Karpas-422 (cell line): ENCODE data around the gene DHX30. TPM values are rescaled to one million over a fixed set of nuclear protein-coding genes. Genes with fewer than 3 reads are reported as not detected.
"Not testable (repeated sequence)": the region's sequence is repeated elsewhere in the genome, so short reads cannot be mapped to it uniquely, and the experiment has no call there.

Experiments
- DNase-seq: peaks from one replicate; pipeline ENCODE4 v3.0.0-alpha.2; 2015
- H2AFZ ChIP-seq: fragments of 200-600 bp; sonication (generic); 2 replicates; pipeline ENCODE4 v1.6.1; 2014; ENCODE audit warnings: antibody characterized with exemption, low read length, mixed read lengths
- H3K27ac ChIP-seq: fragments of 200-600 bp; sonication (generic); 2 replicates; pipeline ENCODE4 v1.5.1; 2014; ENCODE audit warnings: mild to moderate bottlenecking, low read length, moderate library complexity
- H3K27me3 ChIP-seq: fragments of 200-600 bp; sonication (generic); 2 replicates; pipeline ENCODE4 v1.6.1; 2014; ENCODE audit warnings: low read length, mixed read lengths
- H3K36me3 ChIP-seq: fragments of 200-600 bp; sonication (generic); 2 replicates; pipeline ENCODE4 v1.6.1; 2014; ENCODE audit warnings: low read length, mixed read lengths; ENCODE audit not compliant: insufficient read depth
- H3K4me1 ChIP-seq: fragments of 200-600 bp; sonication (generic); 2 replicates; pipeline ENCODE4 v1.6.1; 2014; ENCODE audit warnings: mild to moderate bottlenecking, low read length, mixed read lengths
- H3K4me2 ChIP-seq: fragments of 200-600 bp; sonication (generic); 2 replicates; pipeline ENCODE4 v1.6.1; 2014; ENCODE audit warnings: low read length, low read depth, mild to moderate bottlenecking; ENCODE audit not compliant: poor library complexity, severe bottlenecking
- H3K4me3 ChIP-seq: fragments of 200-600 bp; sonication (generic); 2 replicates; pipeline ENCODE4 v1.5.1; 2014; ENCODE audit warnings: mild to moderate bottlenecking, antibody characterized with exemption, low read length, mixed read lengths
- H3K79me2 ChIP-seq: fragments of 200-600 bp; sonication (generic); 2 replicates; pipeline ENCODE4 v1.6.1; 2014; ENCODE audit warnings: mild to moderate bottlenecking, low read length, mixed read lengths
- H3K9ac ChIP-seq: fragments of 200-600 bp; sonication (generic); 2 replicates; pipeline ENCODE4 v1.6.0; 2014; ENCODE audit warnings: low read length
- H3K9me2 ChIP-seq: fragments of 200-600 bp; sonication (generic), shearing (Covaris generic); replicated peaks from 2 replicates; pipeline ENCODE4 v1.6.0; 2014; ENCODE audit warnings: mild to moderate bottlenecking, low read length, moderate library complexity; ENCODE audit not compliant: insufficient read depth
- H3K9me3 ChIP-seq: fragments of 300-700, 200-600 bp; sonication (generic); 2 replicates; pipeline ENCODE4 v1.6.1; 2014; ENCODE audit warnings: low read length, mixed read lengths
- H4K20me1 ChIP-seq: fragments of 200-600 bp; sonication (generic); 2 replicates; pipeline ENCODE4 v1.6.1; 2014; ENCODE audit warnings: mild to moderate bottlenecking, antibody characterized with exemption, low read length, low read depth; ENCODE audit not compliant: insufficient read depth
- total RNA-seq: library from RNA; depleted of rRNA; stranded (reverse); fragments of >200 nt; shearing (Covaris generic); gene quantifications from 2 replicates; pipeline ENCODE4 v1.2.3, GENCODE V29; 2014; ENCODE audit warnings: low replicate concordance; rRNA removed

Gene DHX30
- total RNA-seq = 58.6 and 106 TPM in 2 replicates

- H3K79me2 ChIP-seq = peaks cover 22% of the 10 kb centered on the region
- peak within 1 kb of the TSS; percentile 99 for H3K4me3 ChIP-seq
- no peaks in the 10 kb centered on the region for H4K20me1 ChIP-seq
- peak within 1 kb of the TSS; percentile 96 for H3K9ac ChIP-seq
- H3K36me3 ChIP-seq = no peaks in the 10 kb centered on the region; the same call in 1 of the 2 replicates
- peak; percentile 93 for DNase-seq
- H3K4me2 ChIP-seq = peak within 1 kb of the TSS; percentile 92
- no peaks in the 10 kb centered on the region for H3K27me3 ChIP-seq
- peak within 1 kb of the TSS; percentile 42 for H3K27ac ChIP-seq
- H3K9me3 ChIP-seq = no peaks in the 10 kb centered on the region
- H3K9me2 ChIP-seq = no peaks in the 10 kb centered on the region
- H3K4me1 ChIP-seq = peaks cover 25% of the 10 kb centered on the region
- H2AFZ ChIP-seq = peak within 1 kb of the TSS; percentile 88
These were observed at the start of gene DHX30 for GRCh38 chr3:47802734-47803479. TSS of gene DHX30 (plus strand) at chr3:47803138. CDS start at chr3:47810684, 7,546 bp downstream.

DNA sequence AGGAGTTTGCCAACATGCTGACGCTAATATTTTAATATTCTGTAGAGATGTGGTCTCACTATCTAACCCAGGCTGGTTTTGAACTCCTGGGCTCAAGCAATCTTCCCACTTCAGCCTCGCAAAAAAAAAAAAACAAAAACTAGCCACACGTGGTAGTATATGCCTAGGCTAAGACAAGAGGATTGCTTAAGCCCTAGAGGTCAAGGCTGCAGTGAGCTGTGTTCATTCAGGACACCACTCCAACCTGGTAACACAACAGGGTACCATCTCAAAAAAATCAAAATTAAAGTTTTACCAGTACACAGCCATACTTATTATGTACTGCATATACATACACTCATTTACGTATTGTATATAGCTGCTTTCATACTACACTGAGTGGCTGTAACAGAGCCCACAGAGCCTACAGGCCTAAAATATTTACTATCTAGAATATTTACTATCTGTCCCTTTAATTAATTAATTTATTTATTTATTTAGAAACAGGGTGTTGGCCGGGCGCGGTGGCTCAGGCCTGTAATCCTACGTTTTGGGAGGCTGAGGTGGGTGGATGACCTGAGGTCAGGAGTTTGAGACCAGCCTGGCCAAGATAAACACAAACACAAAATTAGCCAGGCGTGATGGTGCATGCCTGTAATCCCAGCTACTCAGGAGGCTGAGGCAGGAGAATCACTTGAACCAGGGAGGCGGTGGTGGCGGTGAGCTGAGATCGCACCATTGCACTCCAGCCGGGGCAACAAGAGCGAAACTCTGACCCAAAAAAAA lies 44.5 kb upstream of the DHX30 start:
- no peaks in the 10 kb centered on the region for H3K9me2 ChIP-seq
- no peak overlapping the region for H2AFZ ChIP-seq
- peaks cover 12% of the 10 kb centered on the region; the same call in 1 of the 2 replicates for H3K36me3 ChIP-seq
- H4K20me1 ChIP-seq = peaks cover 3% of the 10 kb centered on the region; the same call in 1 of the 2 replicates
- H3K4me2 ChIP-seq = no peak overlapping the region
- DNase-seq = no peak
- H3K4me3 ChIP-seq = no peak overlapping the region
- H3K27ac ChIP-seq = no peak overlapping the region
- no peaks in the 10 kb centered on the region for H3K9me3 ChIP-seq
- peaks cover 91% of the 10 kb centered on the region for H3K79me2 ChIP-seq
- H3K27me3 ChIP-seq = no peaks in the 10 kb centered on the region
- H3K9ac ChIP-seq = no peak overlapping the region
- H3K4me1 ChIP-seq = no peaks in the 10 kb centered on the region

GRCh38 chr3:47760207-47760606 lies 42.7 kb upstream of the DHX30 start:
- not testable (repeated sequence) for H2AFZ ChIP-seq, H3K9me2 ChIP-seq, H3K4me3 ChIP-seq, H3K27ac ChIP-seq, H3K27me3 ChIP-seq, H3K4me2 ChIP-seq, H3K9ac ChIP-seq, H3K9me3 ChIP-seq, H4K20me1 ChIP-seq, H3K4me1 ChIP-seq, DNase-seq
- peaks cover 20% of the 10 kb centered on the region; the same call in 1 of the 2 replicates for H3K36me3 ChIP-seq
- H3K79me2 ChIP-seq = peaks cover 90% of the 10 kb centered on the region

DNA sequence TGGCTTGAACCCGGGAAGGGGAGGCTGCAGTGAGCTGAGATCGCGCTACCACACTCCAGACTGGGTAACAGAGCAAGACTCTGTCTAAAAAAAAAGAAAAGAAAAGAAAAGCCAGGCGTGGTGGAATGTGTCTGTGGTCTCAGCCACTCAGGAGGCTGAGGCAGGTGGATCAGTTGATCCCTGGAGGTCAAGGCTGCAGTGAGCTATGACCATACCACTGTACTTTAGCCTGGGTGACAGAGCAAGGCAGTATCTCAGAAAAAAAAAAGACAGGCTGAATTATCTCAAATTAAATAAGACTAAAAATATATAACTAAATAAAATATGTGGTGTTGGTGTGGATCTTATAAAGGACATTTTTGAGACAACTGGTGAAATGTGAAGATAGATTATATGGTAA lies 41.9 kb upstream of the DHX30 start:
- H3K9me3 ChIP-seq = no peaks in the 10 kb centered on the region
- H4K20me1 ChIP-seq = no peaks in the 10 kb centered on the region
- peaks cover 92% of the 10 kb centered on the region for H3K79me2 ChIP-seq
- no peaks in the 10 kb centered on the region for H3K4me1 ChIP-seq
- no peak overlapping the region for H3K9ac ChIP-seq
- H2AFZ ChIP-seq = no peak overlapping the region
- H3K9me2 ChIP-seq = no peaks in the 10 kb centered on the region
- DNase-seq = no peak
- H3K27me3 ChIP-seq = no peaks in the 10 kb centered on the region
- H3K4me2 ChIP-seq = no peak overlapping the region
- peaks cover 22% of the 10 kb centered on the region; the same call in 1 of the 2 replicates for H3K36me3 ChIP-seq
- no peak overlapping the region for H3K27ac ChIP-seq
- no peak overlapping the region for H3K4me3 ChIP-seq

DNA sequence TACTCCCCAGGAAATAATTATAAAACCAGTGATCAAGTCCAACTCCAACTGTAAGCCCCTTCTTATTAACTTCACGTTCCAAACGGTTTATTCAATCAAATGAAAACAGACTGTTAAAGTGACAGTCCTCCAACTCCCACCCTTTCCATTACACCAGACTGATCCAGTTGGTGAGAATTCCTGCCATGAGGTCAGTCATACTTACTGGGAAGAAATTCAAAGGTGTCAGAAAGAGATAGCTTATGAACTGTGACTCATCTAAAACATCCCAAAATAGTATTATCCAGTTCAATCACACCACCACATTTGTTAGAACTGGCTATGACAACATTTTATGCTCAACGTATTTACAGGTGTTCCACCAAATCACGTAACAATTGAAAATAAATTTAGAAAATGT lies 40.7 kb upstream of the DHX30 start:
- no peak overlapping the region for H3K9ac ChIP-seq

DNA sequence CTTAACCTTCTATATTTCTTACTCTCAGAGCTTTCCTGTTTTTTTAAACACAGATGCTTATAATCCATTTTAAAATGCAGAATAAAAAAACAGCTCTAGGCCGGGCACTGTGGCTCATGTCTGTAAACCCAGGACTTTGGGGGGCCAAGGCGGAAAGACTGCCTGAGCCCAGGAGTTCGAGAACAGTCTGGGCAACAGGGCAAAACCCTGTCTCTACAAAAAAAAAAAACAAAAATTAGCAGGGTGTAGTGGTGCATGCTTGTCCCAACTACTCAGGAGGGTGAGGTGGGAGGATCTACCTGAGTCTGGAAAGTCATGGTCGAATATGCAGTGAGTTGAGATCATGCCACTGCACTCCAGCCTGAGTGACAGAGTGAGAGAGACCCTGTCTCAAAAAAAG lies 36.8 kb upstream of the DHX30 start:
- Histone ChIP-seq H3K9ac (no peak overlapping the region), H3K79me2 (peaks cover 86% of the 10 kb centered on the region), H3K4me3 (no peak overlapping the region), H3K9me3 (no peaks in the 10 kb centered on the region), H3K9me2 (no peaks in the 10 kb centered on the region), H3K4me1 (no peaks in the 10 kb centered on the region), H3K4me2 (no peak overlapping the region), H4K20me1 (peaks cover 3% of the 10 kb centered on the region), H3K27ac (no peak overlapping the region), H3K36me3 (peaks cover 24% of the 10 kb centered on the region), H2AFZ (no peak overlapping the region), H3K27me3 (no peaks in the 10 kb centered on the region)
- no peak for DNase-seq

More for the DNA sequence above, 40.7 kb upstream of the DHX30 start:
- no peak overlapping the region for H3K4me3 ChIP-seq
- no peaks in the 10 kb centered on the region for H3K27me3 ChIP-seq
- H3K27ac ChIP-seq = no peak overlapping the region
- no peaks in the 10 kb centered on the region for H3K9me2 ChIP-seq
- H3K4me1 ChIP-seq = no peaks in the 10 kb centered on the region
- H3K4me2 ChIP-seq = no peak overlapping the region
- no peak overlapping the region for H2AFZ ChIP-seq
- H3K36me3 ChIP-seq = peaks cover 17% of the 10 kb centered on the region; the same call in 1 of the 2 replicates
- H3K79me2 ChIP-seq = peaks cover 92% of the 10 kb centered on the region
- no peak for DNase-seq
- no peaks in the 10 kb centered on the region for H4K20me1 ChIP-seq
- H3K9me3 ChIP-seq = no peaks in the 10 kb centered on the region

GRCh38 chr3:47772047-47772446 lies 30.9 kb upstream of the DHX30 start:
- peaks cover 37% of the 10 kb centered on the region for H3K36me3 ChIP-seq
- H4K20me1 ChIP-seq = peaks cover 27% of the 10 kb centered on the region
- no peak overlapping the region for H3K4me3 ChIP-seq
- no peaks in the 10 kb centered on the region for H3K9me3 ChIP-seq
- no peak overlapping the region for H2AFZ ChIP-seq
- H3K9me2 ChIP-seq = no peaks in the 10 kb centered on the region
- H3K4me2 ChIP-seq = no peak overlapping the region
- H3K4me1 ChIP-seq = no peaks in the 10 kb centered on the region
- no peak overlapping the region for H3K27ac ChIP-seq
- no peaks in the 10 kb centered on the region for H3K27me3 ChIP-seq
- H3K9ac ChIP-seq = no peak overlapping the region
- DNase-seq = no peak
- peaks cover 90% of the 10 kb centered on the region for H3K79me2 ChIP-seq

- no peaks in the 10 kb centered on the region for H3K4me1 ChIP-seq
- H3K9ac ChIP-seq = no peak overlapping the region
- H3K27ac ChIP-seq = no peak overlapping the region
- peaks cover 27% of the 10 kb centered on the region for H4K20me1 ChIP-seq
- H3K9me3 ChIP-seq = no peaks in the 10 kb centered on the region
- H3K27me3 ChIP-seq = no peaks in the 10 kb centered on the region
- DNase-seq = no peak
- no peak overlapping the region for H3K4me3 ChIP-seq
- H2AFZ ChIP-seq = no peak overlapping the region
- H3K9me2 ChIP-seq = no peaks in the 10 kb centered on the region
- peaks cover 91% of the 10 kb centered on the region for H3K79me2 ChIP-seq
- H3K36me3 ChIP-seq = peaks cover 36% of the 10 kb centered on the region
- no peak overlapping the region for H3K4me2 ChIP-seq
These were observed 30.1 kb upstream of the DHX30 start for GRCh38 chr3:47772788-47773187.
